ENCODE results near the gene PTTG1IP.

The PTTG1IP gene

DNA sequence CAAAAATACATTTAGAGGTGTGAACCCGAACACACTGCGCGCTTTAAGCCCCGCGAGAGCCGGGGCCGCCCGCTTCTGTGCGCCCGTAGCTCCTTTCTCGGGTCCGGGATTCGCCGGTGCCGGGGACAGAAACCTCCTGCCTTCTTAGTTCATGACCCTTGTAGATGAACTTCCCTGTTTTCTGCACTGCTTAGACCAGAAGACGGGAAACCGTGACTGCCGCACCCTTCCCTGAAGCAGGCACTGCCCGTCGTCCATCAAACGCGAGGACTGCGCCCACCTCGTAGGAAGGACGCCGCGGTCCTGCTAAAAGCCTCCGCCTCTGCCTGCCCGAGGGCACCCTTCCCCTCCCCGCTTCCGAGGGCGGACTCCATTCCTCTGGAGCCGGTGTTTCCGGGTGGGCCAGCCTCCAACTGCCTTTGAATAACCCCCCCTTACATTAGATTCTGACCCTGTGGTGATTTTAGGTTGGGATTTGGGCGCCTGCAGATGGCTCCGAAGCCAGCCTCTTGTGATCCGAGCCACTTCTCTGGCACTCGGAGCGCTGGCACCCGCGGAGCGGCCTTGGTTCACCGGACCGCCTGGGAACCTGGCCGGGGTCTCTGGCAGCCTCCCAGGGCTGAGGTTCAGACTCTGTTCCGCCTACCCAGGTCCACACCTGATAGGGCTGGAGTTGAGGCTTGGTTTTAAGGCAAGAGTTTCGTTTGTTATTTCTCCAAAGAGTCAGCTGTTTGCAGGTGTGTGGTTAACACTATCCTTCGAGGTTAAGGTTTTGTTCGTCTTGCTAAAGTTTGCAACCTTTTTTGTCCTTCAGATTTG lies 1.2 kb upstream of the PTTG1IP start:
- in situ Hi-C loops (cut with HindIII; ENCODE audit: low sequenced_read_pairs), result loop anchor here (5.0 to 10.0 kb wide), 2 partner anchors 70 to 253 kb away; partner anchors contain the start of gene UBE2G2
- TF ChIP-seq, protein P1, sequence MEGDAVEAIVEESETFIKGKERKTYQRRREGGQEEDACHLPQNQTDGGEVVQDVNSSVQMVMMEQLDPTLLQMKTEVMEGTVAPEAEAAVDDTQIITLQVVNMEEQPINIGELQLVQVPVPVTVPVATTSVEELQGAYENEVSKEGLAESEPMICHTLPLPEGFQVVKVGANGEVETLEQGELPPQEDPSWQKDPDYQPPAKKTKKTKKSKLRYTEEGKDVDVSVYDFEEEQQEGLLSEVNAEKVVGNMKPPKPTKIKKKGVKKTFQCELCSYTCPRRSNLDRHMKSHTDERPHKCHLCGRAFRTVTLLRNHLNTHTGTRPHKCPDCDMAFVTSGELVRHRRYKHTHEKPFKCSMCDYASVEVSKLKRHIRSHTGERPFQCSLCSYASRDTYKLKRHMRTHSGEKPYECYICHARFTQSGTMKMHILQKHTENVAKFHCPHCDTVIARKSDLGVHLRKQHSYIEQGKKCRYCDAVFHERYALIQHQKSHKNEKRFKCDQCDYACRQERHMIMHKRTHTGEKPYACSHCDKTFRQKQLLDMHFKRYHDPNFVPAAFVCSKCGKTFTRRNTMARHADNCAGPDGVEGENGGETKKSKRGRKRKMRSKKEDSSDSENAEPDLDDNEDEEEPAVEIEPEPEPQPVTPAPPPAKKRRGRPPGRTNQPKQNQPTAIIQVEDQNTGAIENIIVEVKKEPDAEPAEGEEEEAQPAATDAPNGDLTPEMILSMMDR (IDR thresholded peaks at IDR 0.05; ENCODE audit: low read depth, low read length, missing control alignments), result no peak
- DNase-seq (ENCODE audit: low read depth), result no peak
- peak overlapping the region; percentile 89 for H3K4me3 ChIP-seq (ENCODE audit: low read depth, low read length)

DNA sequence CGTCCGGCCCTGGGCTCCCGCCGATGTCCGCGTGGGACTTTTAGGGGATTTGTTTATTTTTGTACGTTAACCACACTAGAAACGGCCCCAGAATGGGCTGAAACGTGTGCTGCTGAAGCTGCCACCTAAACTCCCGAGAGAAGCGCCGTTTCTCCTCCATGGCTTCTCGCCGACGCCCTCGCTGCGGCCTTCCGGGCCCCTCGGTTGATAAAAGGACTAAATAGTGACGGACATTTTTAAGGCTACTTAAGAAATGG lies 678 bp upstream of the PTTG1IP start:
- in situ Hi-C loops (cut with HindIII; ENCODE audit: low sequenced_read_pairs), result loop anchor here (10.0 kb wide), 1 partner anchor 69 kb away; the partner anchor contains the start of gene UBE2G2
- peak overlapping the region; percentile 89 for H3K4me3 ChIP-seq (ENCODE audit: low read depth, low read length)
- DNase-seq (ENCODE audit: low read depth), result no peak
- TF ChIP-seq, protein P1 (IDR thresholded peaks at IDR 0.05; ENCODE audit: low read depth, low read length, missing control alignments), result no peak

DNA sequence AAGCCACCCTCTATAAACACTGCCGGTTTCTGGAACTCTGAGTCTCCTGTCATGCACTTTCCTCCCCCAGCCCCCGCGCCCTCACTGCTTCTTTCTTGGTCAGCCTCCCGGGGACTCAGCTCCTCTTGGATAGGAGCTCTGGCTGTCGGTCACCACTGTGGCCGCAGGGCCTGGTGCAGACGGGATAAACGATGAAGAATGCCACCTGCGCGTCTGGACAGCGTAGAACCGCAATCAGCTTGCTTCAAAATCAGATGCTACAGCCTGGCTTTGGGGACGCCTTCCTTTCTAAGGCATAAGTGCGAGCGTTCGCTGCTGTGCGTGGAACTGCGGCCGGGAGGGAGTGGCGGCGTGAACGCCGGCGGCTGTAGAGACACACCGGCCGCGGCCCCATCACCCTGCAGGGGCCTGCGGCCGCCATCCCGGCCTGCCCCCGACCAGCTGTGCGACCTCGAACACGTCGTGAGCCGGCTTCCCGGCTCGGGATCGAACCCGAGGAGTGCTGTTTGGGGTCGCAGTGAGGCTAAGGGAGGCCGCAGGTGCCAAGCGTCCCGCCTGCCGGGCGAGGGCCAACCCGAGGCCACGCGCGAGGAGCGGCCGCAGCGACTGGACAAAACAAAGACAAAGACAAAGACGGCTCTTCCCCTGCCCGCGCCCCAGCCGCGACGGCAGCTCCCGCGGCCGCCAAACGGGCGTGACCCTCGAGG lies 688 bp downstream of the PTTG1IP start:
- DNase-seq (ENCODE audit: low read depth), result no peak
- TF ChIP-seq, protein P1 (IDR thresholded peaks at IDR 0.05; ENCODE audit: low read depth, low read length, missing control alignments), result no peak
- in situ Hi-C loops (cut with HindIII; ENCODE audit: low sequenced_read_pairs), result loop anchor here (10.0 kb wide), 1 partner anchor 68 kb away; the partner anchor contains the start of gene UBE2G2
- peak overlapping the region; percentile 89 for H3K4me3 ChIP-seq (ENCODE audit: low read depth, low read length)

DNA sequence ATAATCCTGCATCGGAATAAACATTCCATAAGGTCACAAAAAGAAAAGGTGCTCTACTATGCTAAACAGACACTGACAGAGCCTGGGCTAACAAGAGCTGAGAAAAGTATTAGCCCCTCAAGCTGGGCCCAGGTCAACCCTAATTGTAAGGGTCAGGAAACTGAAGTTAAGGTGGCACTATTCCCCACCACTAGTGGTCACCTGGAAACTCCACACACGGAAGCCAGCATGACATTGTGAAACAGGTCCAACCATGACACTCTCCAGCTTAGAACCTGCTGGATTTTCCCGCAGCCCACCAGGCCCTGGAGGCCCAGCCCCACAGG lies 1.2 kb downstream of the PTTG1IP start:
- no peak for DNase-seq (ENCODE audit: low read depth)
- TF ChIP-seq, protein P1 (IDR thresholded peaks at IDR 0.05; ENCODE audit: low read depth, low read length, missing control alignments), result no peak
- in situ Hi-C loops (cut with HindIII; ENCODE audit: low sequenced_read_pairs), result loop anchor here (10.0 kb wide), 1 partner anchor 67 kb away; the partner anchor contains the start of gene UBE2G2
- peak overlapping the region; percentile 89 for H3K4me3 ChIP-seq (ENCODE audit: low read depth, low read length)

DNA sequence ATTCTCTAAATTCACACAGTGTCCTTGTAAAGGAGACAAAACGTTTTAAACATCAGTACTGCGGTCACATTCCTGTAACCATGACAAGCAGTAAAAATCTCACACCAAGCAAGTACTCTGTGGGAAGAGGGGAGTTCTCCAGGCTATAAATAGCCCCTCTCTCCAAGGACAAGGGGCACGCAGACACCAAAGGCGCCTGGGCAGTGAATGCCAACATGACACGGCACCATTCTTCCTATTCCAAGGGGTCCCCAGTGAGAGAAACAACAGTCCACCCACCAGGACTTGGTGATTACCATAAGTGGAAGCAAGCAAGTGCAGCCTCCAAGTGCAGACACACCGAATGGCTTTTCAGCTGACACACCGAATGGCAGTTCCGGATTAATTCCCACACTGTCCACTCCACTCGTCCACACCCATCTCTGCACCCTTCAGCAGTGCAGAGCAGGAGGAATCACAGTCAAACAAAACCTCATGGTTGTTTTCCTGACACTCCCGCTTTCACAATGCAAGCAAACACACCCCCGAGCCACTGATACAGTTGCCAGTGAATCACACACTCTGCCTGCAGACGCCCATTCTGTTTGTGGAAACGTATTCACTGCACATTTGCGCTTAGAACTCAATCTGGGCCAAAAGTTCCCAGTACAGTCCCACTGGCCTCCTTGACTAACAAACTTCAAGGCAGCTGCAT lies 1.8 kb downstream of the PTTG1IP start:
- in situ Hi-C loops (cut with HindIII; ENCODE audit: low sequenced_read_pairs), result loop anchor here (10.0 kb wide), 1 partner anchor 67 kb away; the partner anchor contains the start of gene UBE2G2
- DNase-seq (ENCODE audit: low read depth), result no peak
- TF ChIP-seq, protein P1 (IDR thresholded peaks at IDR 0.05; ENCODE audit: low read depth, low read length, missing control alignments), result no peak
- peak overlapping the region; percentile 89 for H3K4me3 ChIP-seq (ENCODE audit: low read depth, low read length)

DNA sequence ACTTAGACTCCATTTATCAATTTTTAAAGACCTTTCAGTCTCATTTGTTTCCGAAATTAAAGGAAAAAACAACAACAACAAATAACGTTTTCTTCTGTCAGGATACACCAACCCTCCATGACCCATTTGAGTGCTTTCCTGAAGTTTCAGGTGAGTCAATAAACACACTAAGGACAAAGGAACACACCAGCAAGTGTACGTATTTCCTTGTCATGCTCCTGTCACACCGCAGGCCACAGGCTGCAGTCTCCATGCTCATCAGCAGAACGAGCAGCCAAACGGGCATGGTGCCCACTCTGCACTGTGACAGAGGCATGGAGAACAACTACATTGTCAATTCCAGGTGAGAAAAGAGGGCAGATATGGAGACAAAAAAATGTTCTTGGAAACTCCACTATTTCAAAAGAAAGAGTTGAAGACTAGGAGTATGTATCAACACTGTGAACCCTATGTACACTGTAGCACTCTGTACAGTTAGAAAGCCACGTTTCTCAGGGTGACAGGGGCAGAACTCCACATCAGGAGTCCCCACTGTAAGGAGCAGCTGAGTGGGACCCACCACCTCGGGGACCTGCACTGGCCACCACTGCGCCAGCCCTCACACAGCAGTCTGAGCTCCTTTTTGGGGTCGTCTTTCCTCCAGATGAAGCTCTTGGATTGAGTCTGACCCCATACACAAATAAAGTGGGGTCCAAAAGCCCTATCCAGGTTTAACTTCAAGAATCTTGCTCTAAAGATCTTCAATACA lies 2.6 kb downstream of the PTTG1IP start:
- no peak for DNase-seq (ENCODE audit: low read depth)
- in situ Hi-C loops (cut with HindIII; ENCODE audit: low sequenced_read_pairs), result loop anchor here (10.0 kb wide), 1 partner anchor 66 kb away; the partner anchor contains the start of gene UBE2G2
- peak overlapping the region; percentile 89 for H3K4me3 ChIP-seq (ENCODE audit: low read depth, low read length)
- TF ChIP-seq, protein P1 (IDR thresholded peaks at IDR 0.05; ENCODE audit: low read depth, low read length, missing control alignments), result no peak
